ENCODE results near the gene ABCA3.
"Not testable (repeated sequence)": the region's sequence is repeated elsewhere in the genome, so short reads cannot be mapped to it uniquely, and the experiment has no call there.

The ABCA3 gene

GRCh38 chr16:2278956-2279800 is 61.4 kb downstream of the ABCA3 start:
- no peak for DNase-seq

GRCh38 chr16:2278272-2278608 is 62.3 kb downstream of the ABCA3 start:
- DNase-seq, result no peak

- DNase-seq, result no peak
Observed at GRCh38 chr16:2277466-2278271, 62.9 kb downstream of the ABCA3 start.

GRCh38 chr16:2276368-2277195 is 63.9 kb downstream of the ABCA3 start:
- DNase-seq, result no peak

DNA sequence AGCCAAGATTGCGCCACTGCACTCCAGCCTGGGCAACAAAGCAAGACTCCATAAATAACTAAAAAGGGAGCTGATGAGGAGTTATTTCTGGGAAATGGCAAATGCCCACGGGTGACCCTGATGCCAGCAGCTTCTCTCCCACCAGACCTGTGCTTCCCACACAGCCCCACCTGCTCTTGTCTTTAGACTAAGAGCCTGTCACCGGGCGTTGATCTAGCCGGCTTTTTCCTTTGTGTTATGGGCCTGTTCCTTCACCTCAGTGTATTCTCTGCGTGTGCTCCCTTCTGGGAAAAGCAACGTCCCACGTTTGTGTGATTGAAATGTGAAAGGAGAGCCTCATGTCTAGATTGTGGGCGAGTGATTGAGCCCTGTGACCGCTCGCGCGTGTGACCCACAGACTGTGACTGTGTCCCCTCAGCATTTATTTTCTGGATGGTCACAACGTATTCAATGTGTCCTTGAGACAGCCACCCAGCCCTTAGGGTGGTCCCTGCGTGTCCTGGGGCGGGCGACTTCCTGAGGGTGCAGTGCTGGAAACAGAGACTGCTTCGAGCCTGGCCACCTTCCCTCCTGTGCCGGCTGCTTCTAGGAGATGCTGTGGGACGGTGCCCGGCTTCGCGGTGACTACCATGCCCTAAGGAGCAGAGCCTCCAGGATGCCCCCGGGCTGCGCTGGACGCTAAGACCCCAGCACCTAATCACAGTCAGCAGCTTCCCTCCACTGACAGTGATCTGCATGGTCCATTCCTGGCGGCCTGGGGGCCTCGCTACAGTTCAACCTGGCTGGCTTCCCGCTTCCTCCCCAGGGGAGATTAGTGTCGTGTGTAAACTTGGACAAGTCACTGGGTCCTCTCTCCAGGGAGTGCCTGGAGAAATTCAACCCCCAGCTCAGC is 64.8 kb downstream of the ABCA3 start:
- no peak for DNase-seq

GRCh38 chr16:2273931-2274330 is 66.6 kb downstream of the ABCA3 start:
- DNase-seq, result no peak

DNA sequence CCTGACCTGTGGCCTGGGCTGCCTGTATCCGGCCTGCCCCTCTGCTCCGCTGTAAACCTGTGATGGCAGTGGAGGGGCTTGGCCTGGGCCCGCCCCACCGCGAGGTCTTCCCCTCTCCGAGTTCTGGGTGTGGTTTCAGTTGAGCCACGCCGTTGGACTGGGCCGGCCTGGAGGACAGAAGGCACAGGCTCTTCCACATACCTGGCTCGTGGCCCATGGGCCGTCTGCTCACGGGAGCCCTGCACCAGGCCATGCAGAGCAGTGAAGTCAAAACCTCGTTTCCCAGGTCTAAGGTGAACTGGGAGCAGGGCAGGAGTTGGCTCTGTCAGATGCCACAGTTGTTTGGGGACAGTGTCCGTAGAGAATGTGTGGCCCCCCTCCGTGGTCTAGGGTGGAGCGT is 67.0 kb downstream of the ABCA3 start:
- DNase-seq, result no peak

DNA sequence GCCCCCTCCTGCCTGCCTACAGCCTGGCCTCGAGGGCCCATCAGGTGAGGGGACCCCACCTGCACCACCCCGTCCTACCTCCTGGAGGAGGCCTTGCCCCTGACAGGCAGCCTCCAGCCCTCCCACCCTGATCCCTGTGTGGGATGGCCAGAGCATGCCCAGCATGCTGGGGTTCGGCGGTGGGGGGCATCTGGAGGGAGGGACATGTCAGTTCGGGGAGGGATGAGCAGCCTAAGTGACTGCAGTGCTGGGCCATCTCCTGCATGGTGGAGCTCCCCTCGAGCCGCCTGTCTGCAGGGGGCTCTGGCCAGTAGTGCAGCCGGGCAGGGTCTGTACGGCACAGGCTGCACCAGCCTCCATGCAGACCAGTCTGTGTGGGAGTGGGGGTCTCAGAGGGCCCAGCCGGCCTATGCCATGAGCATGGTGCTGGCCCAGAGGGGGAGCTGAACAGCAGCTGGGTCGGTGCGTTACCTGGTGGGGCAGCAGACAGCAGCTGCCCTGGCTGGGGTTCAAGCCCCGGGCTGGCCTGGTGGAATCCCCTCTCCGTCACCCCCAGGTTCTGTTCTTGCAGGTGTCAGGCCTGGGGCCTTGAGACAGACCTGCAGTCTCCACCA is 68.6 kb downstream of the ABCA3 start:
- no peak for DNase-seq

- DNase-seq, result no peak
Observed at GRCh38 chr16:2270588-2271470, 69.7 kb downstream of the ABCA3 start.

DNA sequence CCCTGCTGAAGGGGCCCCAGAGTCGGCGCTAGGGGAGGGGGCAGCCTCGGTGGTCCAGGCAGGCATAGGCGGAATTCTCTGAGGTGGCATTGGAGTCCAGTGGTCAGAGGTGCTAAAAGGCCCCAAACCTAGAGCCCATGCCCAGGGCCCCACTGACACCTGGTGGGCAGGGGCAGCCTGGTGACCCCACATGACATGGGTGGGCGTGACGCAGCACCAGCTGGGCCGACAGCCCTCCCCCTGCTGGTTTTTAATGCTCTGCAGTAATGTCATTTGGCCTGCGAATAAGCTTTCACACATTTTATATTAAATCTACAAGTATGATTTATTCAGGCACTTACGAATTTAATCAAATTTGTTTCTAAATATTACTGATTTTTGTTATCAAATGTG is 70.5 kb downstream of the ABCA3 start:
- DNase-seq, result no peak

DNA sequence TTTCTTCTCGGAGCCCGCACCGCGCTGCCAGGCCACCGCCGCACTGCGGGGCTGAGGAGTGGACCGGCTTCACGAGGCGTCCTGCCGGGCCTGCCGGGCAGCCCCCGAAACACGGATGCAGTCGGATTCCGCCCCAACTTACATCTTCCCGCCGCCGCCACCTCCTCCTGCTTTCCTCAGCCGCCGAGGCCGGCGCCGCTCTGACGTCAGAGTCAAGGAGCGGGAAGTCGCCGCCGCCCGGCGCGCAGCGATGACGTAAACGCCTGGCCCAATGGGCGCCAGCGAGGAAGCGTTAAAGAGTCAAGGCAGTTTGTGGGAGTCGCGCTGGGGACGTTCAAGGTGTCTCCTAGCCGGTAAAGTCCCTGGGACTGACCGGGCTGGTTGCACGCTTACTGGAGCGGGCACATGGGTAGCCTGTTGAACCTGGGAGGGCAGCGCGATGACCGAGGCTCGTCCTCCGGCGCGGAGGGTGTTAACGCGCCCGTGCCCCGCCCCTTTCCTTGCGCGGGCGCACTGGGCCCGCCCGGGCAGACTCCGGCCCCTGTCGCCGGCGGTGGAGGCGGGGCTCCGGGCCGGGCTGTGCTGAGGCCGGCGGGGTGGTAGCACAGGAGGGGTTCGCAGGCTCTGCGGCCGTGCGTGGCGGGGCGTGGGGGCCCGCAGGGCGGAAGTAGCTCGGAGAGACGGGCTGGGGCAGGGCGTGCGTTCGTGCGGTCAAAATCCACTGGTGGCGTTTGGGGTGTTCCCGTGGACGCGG is 72.4 kb downstream of the ABCA3 start, which contains the start of gene RNPS1:
Gene RNPS1, minus strand, starts transcription at position 214 of the 754 bp plus-strand sequence. CDS start 3,483 bp downstream, outside the sequence.
- peak; percentile 96 for DNase-seq

DNA sequence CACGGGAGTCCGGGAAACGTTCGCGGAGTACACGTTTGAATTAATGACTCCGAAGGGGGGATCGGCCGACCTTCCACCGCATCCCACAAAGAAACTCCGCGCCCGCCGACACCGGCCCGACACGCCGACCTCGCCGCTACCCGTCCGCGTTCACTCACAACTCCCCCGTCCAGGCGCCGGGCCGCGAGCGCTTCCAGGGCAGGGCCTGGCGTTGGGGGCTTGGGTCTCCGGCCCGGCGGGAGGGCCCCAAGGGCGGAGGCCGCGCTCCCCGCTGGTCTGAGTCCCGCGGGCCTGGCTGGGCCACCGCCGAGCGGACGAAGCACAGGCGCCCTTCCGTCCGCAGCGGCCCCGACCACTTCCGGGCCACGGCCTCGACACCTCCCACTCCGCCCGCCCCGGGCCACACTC is 73.0 kb downstream of the ABCA3 start:
- not testable (repeated sequence) for DNase-seq

DNA sequence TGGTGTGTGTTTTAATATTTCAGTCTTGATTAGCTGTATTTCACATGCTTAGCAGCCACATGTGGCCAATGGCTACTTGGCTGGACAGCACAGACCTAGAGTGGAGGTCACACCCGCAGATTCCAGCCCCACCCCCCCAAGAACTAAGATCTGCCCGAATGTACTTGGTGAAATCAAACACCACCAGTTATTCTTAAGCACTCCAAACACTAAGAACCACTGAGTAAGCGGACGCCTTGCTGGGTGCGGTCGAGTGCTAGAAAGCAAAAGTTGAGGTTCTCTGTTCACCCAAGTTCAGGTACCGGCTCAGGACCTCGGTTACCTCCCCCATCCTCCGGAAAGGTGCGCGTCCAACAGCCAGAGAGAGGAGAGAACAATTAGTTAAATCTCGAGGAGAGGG is 73.6 kb downstream of the ABCA3 start:
- peak; percentile 25 for DNase-seq

DNA sequence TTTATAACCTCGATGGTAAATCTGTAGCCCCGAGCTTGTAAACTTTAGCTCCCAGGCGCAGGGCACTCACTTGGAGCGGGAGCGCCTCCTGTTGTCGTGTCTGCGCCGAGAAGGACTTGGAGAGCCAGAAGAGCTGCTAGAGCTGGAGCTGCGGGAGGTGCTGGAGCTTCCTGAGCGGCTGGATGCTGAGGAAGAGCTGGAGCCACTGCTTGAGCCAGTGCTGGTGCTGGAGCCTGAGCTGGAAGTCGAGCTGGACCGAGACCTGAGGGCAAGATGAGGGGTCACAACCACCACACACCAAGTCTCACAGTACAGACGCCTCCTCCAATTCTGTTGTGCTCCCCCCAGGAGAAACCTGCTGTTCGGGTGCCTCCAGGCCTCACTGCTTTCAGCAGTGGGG is 77.5 kb downstream of the ABCA3 start:
- not testable (repeated sequence) for DNase-seq

- no peak for DNase-seq
Observed at GRCh38 chr16:2260250-2260649, 80.3 kb downstream of the ABCA3 start.

DNA sequence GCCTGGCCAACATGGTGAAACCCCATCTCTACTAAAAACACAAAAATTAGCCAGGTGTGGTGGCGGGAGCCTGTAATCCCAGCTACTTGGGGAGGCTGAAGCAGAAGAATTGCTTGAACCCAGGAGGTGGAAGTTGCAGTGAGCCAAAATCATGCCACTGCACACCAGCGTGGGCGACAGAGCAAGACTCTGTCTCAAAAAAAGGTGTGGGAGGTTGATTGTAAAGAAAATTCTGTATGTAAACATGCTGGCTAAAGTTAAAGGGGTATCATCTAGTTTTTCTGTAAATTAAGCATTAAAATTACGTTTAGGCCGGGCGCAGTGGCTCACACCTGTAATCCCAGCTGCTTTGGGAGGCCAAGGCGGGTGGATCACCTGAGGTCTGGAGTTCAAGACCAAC is 82.0 kb downstream of the ABCA3 start:
- DNase-seq, result not testable (repeated sequence)

DNA sequence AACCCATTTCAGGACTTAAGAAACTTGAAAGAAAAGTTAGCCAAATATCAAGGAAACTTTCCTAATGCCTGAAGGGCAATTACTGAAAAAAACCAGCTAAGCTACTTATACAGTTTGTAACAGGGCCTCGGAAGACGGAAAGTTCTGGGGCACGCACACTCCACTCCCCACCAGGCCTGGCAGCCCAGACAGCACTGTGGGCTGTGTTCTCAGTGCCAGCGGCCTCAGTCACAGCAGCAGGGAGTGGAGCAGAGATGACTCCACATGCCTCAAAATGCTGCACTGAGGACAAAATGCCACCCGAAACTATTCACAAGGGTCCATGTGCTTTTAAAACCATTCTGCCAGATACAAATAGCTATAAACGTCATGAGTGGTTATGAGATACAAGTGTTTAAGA is 82.8 kb downstream of the ABCA3 start:
- DNase-seq, result no peak

DNA sequence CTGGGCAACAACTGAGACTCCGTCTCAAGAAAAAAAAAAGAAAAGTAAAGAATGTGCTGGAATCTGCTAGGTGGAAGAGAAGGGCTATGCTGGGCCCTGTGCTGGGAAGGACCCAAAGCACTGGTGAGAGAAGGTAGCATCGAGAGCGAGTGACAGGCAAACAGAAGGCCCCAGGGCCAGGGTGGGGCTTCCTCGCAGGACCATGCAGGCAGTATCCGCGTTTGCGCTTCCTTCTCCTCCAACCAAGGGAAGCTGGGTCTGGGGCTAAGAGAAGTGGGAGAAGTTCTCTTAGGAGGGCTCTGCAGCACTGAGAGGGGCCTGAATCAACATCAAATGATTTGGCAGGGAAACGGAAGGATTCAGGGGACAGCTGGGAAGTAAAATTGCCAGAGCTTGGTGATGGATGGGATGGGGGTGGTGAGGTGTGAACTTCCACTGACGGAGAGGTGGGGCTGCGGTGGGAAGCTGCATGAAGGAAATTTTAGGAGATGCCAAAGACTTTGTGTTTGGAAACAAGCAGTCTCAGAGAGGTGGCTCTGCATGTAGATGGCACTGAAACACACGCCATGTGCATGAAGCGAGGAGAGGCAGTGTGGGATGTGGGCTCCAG is 83.9 kb downstream of the ABCA3 start:
- no peak for DNase-seq

DNA sequence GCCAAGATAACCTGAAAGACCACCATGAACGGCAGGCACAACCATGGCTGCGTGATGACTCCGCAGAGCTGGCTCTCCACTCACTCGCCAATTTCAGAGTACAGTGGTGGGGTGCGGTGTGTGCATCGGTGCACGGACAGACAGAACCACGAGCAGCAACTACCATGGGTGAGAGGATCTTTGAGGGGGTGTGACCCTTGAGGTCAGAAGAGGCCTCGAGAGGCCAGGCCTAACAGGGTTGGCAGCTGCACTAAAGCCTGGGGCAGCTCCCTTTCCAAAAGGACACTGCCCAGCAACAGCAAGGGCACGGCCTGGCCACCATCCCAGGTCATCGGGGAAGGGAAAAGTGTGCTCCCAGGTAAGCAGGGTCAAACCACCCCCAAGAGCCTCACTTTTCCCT is 87.2 kb downstream of the ABCA3 start:
- DNase-seq, result no peak

DNA sequence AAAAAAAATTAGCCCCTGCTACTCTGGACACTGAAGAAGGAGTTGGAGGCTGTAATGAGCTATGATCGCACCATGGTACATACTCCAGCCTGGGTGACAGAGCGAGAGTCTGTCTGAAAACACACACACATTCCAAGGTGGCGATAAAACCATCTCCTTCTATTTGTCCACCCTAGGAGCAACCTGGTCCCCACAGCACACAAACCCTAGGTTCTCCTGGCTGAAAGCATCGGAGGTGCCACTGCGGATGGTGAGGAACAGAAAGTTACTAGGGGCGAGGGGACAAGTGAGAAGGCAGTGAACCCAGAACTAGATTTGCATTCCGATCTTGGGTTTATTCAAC is 87.8 kb downstream of the ABCA3 start:
- DNase-seq, result no peak

All from stimulated activated CD4-positive, alpha-beta T cell treated with anti-CD3 and anti-CD28 coated beads, Interleukin-1b, Interleukin-23, amount 100 ng/mL, for 48 hours (primary cell).